Head of caudate nucleus (tissue), 42 donors: ENCODE results near the gene SCNN1A.

ENCODE experiments used
- DNase-seq, 42 donors: peaks; one replicate each; pipeline versions ENCODE4 v3.0.0 to v3.0.0-alpha.2; 2020 to 2021; ENCODE audit warnings: mixed read lengths in 7 of 42
- intact Hi-C: fragments of 100-400 bp; cut with DNase I; formaldehyde crosslinking; loops from one replicate; pipeline ENCODE4 v1.15.0; 2022

SCNN1A gene

GRCh38 chr12:6375269-6376078, at the start of gene SCNN1A:
TSS of gene SCNN1A (minus strand) at chr12:6375563. CDS start at chr12:6374783, 780 bp downstream.
- peak in 1 of 42 donors; percentile 7 for DNase-seq
- intact Hi-C loops: no loop called here

- intact Hi-C loops: loop anchor here (5.0 kb wide), 2 partner anchors 42 to 112 kb away; no protein-coding TSS in a partner anchor
- DNase-seq: peak in 2 of 42 donors; percentile 11 to 23
These were observed 49.5 kb upstream of the SCNN1A start for GRCh38 chr12:6424866-6425265.

- intact Hi-C loops: loop anchor here (5.0 kb wide), 2 partner anchors 43 to 113 kb away; no protein-coding TSS in a partner anchor
- no peak for DNase-seq
These were observed 48.6 kb upstream of the SCNN1A start for GRCh38 chr12:6424008-6424347.

- intact Hi-C loops: loop anchor here (5.0 kb wide), 2 partner anchors 44 to 114 kb away; no protein-coding TSS in a partner anchor
- peak; percentile 56 to 92 (median 83) for DNase-seq
These were observed 48.1 kb upstream of the SCNN1A start for GRCh38 chr12:6423267-6424007.

GRCh38 chr12:6420364-6420763, 45.0 kb upstream of the SCNN1A start:
- intact Hi-C loops: loop anchor here (5.0 kb wide), 2 partner anchors 47 to 117 kb away; no protein-coding TSS in a partner anchor
- no peak for DNase-seq

GRCh38 chr12:6418796-6419195, 43.4 kb upstream of the SCNN1A start:
- DNase-seq: no peak
- intact Hi-C loops: no loop called here

- intact Hi-C loops: no loop called here
- peak in 7 of 42 donors; percentile 16 to 54 (median 29) for DNase-seq
These were observed 41.2 kb upstream of the SCNN1A start for GRCh38 chr12:6416596-6416995.

- intact Hi-C loops: no loop called here
- no peak for DNase-seq
These were observed 32.0 kb upstream of the SCNN1A start for GRCh38 chr12:6407236-6407954.

GRCh38 chr12:6405963-6406362, 30.6 kb upstream of the SCNN1A start:
- intact Hi-C loops: no loop called here
- no peak for DNase-seq

GRCh38 chr12:6404390-6404789, 29.0 kb upstream of the SCNN1A start:
- DNase-seq: no peak
- intact Hi-C loops: no loop called here

- intact Hi-C loops: no loop called here
- DNase-seq: no peak
These were observed 24.7 kb upstream of the SCNN1A start for GRCh38 chr12:6399884-6400644.

GRCh38 chr12:6396031-6396430, 20.7 kb upstream of the SCNN1A start:
- intact Hi-C loops: no loop called here
- DNase-seq: no peak

GRCh38 chr12:6394398-6394797, 19.0 kb upstream of the SCNN1A start:
- intact Hi-C loops: no loop called here
- DNase-seq: peak in 2 of 42 donors; percentile 19 to 21

GRCh38 chr12:6393109-6393508, 17.7 kb upstream of the SCNN1A start:
- DNase-seq: no peak
- intact Hi-C loops: no loop called here

- intact Hi-C loops: no loop called here
- no peak for DNase-seq
These were observed 17.1 kb upstream of the SCNN1A start for GRCh38 chr12:6392504-6392903.

- no peak for DNase-seq
- intact Hi-C loops: no loop called here
These were observed 15.7 kb upstream of the SCNN1A start for GRCh38 chr12:6391013-6391412.

- DNase-seq: no peak
- intact Hi-C loops: no loop called here
These were observed 14.9 kb upstream of the SCNN1A start for GRCh38 chr12:6390084-6390799.

GRCh38 chr12:6387541-6387940, 12.2 kb upstream of the SCNN1A start:
- intact Hi-C loops: no loop called here

More at GRCh38 chr12:6387541-6387940, 12.2 kb upstream of the SCNN1A start:
- DNase-seq: no peak
